Activated CD8-positive, alpha-beta memory T cell treated with anti-CD3 and anti-CD28 coated beads for 24 hours (primary cell): ENCODE measurements around the gene MAGI1.

Source experiments
- DNase-seq: peaks from one replicate; pipeline ENCODE4 v3.0.0-alpha.2; 2020

Gene MAGI1

GRCh38 chr3:65605876-65606432 is 432.8 kb downstream of the MAGI1 start:
- DNase-seq, result no peak

- no peak for DNase-seq
These were observed 433.7 kb downstream of the MAGI1 start for GRCh38 chr3:65604863-65605526.

- DNase-seq, result no peak
These were observed 435.1 kb downstream of the MAGI1 start for GRCh38 chr3:65603631-65604030.

- no peak for DNase-seq
These were observed 437.8 kb downstream of the MAGI1 start for GRCh38 chr3:65600888-65601287.

GRCh38 chr3:65597952-65598413 is 440.7 kb downstream of the MAGI1 start:
- no peak for DNase-seq

GRCh38 chr3:65597226-65597951 is 441.3 kb downstream of the MAGI1 start:
- no peak for DNase-seq

GRCh38 chr3:65596571-65597225 is 442.0 kb downstream of the MAGI1 start:
- DNase-seq, result no peak

- DNase-seq, result no peak
These were observed 442.8 kb downstream of the MAGI1 start for GRCh38 chr3:65596029-65596300.

GRCh38 chr3:65595222-65596028 is 443.3 kb downstream of the MAGI1 start:
- DNase-seq, result no peak

GRCh38 chr3:65593780-65594752 is 444.7 kb downstream of the MAGI1 start:
- no peak for DNase-seq

- no peak for DNase-seq
These were observed 447.4 kb downstream of the MAGI1 start for GRCh38 chr3:65591313-65591712.

GRCh38 chr3:65588884-65589283 is 449.8 kb downstream of the MAGI1 start:
- DNase-seq, result no peak

- DNase-seq, result no peak
These were observed 450.9 kb downstream of the MAGI1 start for GRCh38 chr3:65587650-65588439.

- no peak for DNase-seq
These were observed 453.8 kb downstream of the MAGI1 start for GRCh38 chr3:65584913-65585312.

- DNase-seq, result no peak
These were observed 454.7 kb downstream of the MAGI1 start for GRCh38 chr3:65584002-65584401.

GRCh38 chr3:65583188-65583587 is 455.5 kb downstream of the MAGI1 start:
- no peak for DNase-seq

GRCh38 chr3:65582012-65582717 is 456.6 kb downstream of the MAGI1 start:
- DNase-seq, result no peak

GRCh38 chr3:65581313-65581712 is 457.4 kb downstream of the MAGI1 start:
- DNase-seq, result no peak

GRCh38 chr3:65578861-65579260 is 459.9 kb downstream of the MAGI1 start:
- no peak for DNase-seq

- no peak for DNase-seq
These were observed 460.8 kb downstream of the MAGI1 start for GRCh38 chr3:65577843-65578430.
